ENCODE results near the gene ST6GALNAC5. TPM values are rescaled to one million over a fixed set of nuclear protein-coding genes. Genes with fewer than 3 reads are reported as not detected.

Gene ST6GALNAC5
- total RNA-seq, 1 experiment from 2014 or later = not detected

DNA sequence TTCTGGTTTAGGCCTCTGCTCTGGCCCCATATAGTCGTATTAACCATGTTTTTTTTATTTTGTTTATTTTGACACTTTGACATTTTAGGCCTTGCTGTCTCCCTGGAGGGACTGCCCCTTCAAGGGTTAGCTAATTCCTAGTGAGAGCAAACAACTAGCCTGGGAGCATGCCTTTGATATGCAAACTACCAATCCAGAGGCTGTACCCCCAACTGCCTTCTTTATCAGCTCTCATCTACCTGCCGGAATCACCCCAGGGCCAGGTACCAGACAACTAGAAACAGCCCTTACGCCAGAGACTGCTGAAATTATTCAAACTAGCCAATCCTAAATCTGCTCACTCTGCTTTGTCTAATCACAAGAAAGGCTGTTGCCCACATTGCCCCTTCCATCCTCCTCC is 13.0 kb upstream of the ST6GALNAC5 start:
- no peak for TF ChIP-seq POLR2AphosphoS5 (IDR thresholded peaks at IDR 0.05; ENCODE audit: low read depth, low read length)
- TF ChIP-seq TCF7L2 (IDR thresholded peaks at IDR 0.05; ENCODE audit: low read depth, low read length) = no peak
- no peak for TF ChIP-seq SIN3A (IDR thresholded peaks at IDR 0.05; ENCODE audit: borderline replicate concordance, insufficient read depth, low read depth, low read length)
- TF ChIP-seq, protein P1, sequence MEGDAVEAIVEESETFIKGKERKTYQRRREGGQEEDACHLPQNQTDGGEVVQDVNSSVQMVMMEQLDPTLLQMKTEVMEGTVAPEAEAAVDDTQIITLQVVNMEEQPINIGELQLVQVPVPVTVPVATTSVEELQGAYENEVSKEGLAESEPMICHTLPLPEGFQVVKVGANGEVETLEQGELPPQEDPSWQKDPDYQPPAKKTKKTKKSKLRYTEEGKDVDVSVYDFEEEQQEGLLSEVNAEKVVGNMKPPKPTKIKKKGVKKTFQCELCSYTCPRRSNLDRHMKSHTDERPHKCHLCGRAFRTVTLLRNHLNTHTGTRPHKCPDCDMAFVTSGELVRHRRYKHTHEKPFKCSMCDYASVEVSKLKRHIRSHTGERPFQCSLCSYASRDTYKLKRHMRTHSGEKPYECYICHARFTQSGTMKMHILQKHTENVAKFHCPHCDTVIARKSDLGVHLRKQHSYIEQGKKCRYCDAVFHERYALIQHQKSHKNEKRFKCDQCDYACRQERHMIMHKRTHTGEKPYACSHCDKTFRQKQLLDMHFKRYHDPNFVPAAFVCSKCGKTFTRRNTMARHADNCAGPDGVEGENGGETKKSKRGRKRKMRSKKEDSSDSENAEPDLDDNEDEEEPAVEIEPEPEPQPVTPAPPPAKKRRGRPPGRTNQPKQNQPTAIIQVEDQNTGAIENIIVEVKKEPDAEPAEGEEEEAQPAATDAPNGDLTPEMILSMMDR (IDR thresholded peaks at IDR 0.05) = no peak
- TF ChIP-seq, protein P2, sequence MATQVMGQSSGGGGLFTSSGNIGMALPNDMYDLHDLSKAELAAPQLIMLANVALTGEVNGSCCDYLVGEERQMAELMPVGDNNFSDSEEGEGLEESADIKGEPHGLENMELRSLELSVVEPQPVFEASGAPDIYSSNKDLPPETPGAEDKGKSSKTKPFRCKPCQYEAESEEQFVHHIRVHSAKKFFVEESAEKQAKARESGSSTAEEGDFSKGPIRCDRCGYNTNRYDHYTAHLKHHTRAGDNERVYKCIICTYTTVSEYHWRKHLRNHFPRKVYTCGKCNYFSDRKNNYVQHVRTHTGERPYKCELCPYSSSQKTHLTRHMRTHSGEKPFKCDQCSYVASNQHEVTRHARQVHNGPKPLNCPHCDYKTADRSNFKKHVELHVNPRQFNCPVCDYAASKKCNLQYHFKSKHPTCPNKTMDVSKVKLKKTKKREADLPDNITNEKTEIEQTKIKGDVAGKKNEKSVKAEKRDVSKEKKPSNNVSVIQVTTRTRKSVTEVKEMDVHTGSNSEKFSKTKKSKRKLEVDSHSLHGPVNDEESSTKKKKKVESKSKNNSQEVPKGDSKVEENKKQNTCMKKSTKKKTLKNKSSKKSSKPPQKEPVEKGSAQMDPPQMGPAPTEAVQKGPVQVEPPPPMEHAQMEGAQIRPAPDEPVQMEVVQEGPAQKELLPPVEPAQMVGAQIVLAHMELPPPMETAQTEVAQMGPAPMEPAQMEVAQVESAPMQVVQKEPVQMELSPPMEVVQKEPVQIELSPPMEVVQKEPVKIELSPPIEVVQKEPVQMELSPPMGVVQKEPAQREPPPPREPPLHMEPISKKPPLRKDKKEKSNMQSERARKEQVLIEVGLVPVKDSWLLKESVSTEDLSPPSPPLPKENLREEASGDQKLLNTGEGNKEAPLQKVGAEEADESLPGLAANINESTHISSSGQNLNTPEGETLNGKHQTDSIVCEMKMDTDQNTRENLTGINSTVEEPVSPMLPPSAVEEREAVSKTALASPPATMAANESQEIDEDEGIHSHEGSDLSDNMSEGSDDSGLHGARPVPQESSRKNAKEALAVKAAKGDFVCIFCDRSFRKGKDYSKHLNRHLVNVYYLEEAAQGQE (IDR thresholded peaks at IDR 0.05; ENCODE audit: insufficient read depth in 1 of 2, low read depth in 2 of 2, low read length in 1 of 2) = no peak
- no peak overlapping the region for H3K27ac ChIP-seq (ENCODE audit: low read length)
- ATAC-seq = no peak
- no peaks in the 10 kb centered on the region for H3K9me3 ChIP-seq (ENCODE audit: control insufficient read depth, insufficient read depth, low read depth, low read length)
- BruUV-seq (replicated peaks) = no TSS peak
- no peaks in the 10 kb centered on the region for H3K27me3 ChIP-seq (ENCODE audit: control insufficient read depth, insufficient read depth, low read length)
- H3K4me3 ChIP-seq (ENCODE audit: low read depth in 2 of 2, low read length in 2 of 2) = no peak overlapping the region
- H3K4me1 ChIP-seq (ENCODE audit: control insufficient read depth, insufficient read depth, low read length) = no peaks in the 10 kb centered on the region
- no peak for DNase-seq (ENCODE audit: low read depth, low spot score)
- intact Hi-C loops (cut with micrococcal nuclease; ENCODE audit: unreplicated experiment) = no loop called here
- ChIA-PET POLR2A (no interaction called here), CTCF (no interaction called here)
- in situ Hi-C loops (cut with HindIII; ENCODE audit: low pct_unique_long_range_greater_than_20kb, low sequenced_read_pairs) = no loop called here
- H3K36me3 ChIP-seq (ENCODE audit: control insufficient read depth, insufficient read depth, low read length) = no peaks in the 10 kb centered on the region

DNA sequence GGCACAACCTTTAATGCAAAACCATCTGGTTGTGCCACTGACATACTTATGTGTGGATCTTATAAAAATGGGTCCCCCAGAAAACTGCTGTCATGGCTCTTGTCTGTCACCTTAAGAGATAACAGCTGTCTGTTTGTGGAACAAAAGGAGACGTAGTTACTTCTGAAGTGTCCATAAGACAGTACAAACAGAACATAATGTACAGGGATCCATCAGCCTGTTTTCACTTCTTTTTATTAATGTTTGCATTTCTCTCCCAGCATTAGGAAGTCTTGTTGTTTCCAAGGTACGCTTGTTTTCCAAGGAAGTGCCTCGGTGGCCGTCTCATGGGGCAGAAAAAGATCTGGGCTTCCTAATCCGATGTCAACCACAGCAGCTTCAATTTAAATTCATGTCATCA is 11.2 kb upstream of the ST6GALNAC5 start:
- TF ChIP-seq, protein P1 (IDR thresholded peaks at IDR 0.05) = no peak
- TF ChIP-seq POLR2AphosphoS5 (IDR thresholded peaks at IDR 0.05; ENCODE audit: low read depth, low read length) (no peak), TCF7L2 (IDR thresholded peaks at IDR 0.05; ENCODE audit: low read depth, low read length) (no peak), SIN3A (IDR thresholded peaks at IDR 0.05; ENCODE audit: borderline replicate concordance, insufficient read depth, low read depth, low read length) (no peak)
- TF ChIP-seq, protein P2 (IDR thresholded peaks at IDR 0.05; ENCODE audit: insufficient read depth in 1 of 2, low read depth in 2 of 2, low read length in 1 of 2) = no peak
- DNase-seq (ENCODE audit: low read depth, low spot score) (no peak), ATAC-seq (no peak)
- Histone ChIP-seq H3K4me3 (ENCODE audit: low read depth in 2 of 2, low read length in 2 of 2) (no peak overlapping the region), H3K36me3 (ENCODE audit: control insufficient read depth, insufficient read depth, low read length) (no peaks in the 10 kb centered on the region), H3K9me3 (ENCODE audit: control insufficient read depth, insufficient read depth, low read depth, low read length) (no peaks in the 10 kb centered on the region), H3K27ac (ENCODE audit: low read length) (no peak overlapping the region), H3K27me3 (ENCODE audit: control insufficient read depth, insufficient read depth, low read length) (no peaks in the 10 kb centered on the region), H3K4me1 (ENCODE audit: control insufficient read depth, insufficient read depth, low read length) (no peaks in the 10 kb centered on the region)
- BruUV-seq (replicated peaks) = no TSS peak
- POLR2A ChIA-PET = no interaction called here
- CTCF ChIA-PET = no interaction called here
- in situ Hi-C loops (cut with HindIII; ENCODE audit: low pct_unique_long_range_greater_than_20kb, low sequenced_read_pairs) = no loop called here
- intact Hi-C loops (cut with micrococcal nuclease; ENCODE audit: unreplicated experiment) = no loop called here

All from Panc1 (cell line).